Parathyroid adenoma (tissue), 2 donors: ENCODE data around the gene B4GALNT4.

Source experiments
- H2AFZ ChIP-seq: fragments of 300-600 bp; sonication (generic); one replicate; pipeline ENCODE4 v1.7.0; 2017; ENCODE audit warnings: antibody characterized with exemption, mild to moderate bottlenecking
- H3K27ac ChIP-seq: fragments of 300-600 bp; sonication (generic); one replicate; pipeline ENCODE4 v1.7.0; 2017
- H3K27me3 ChIP-seq: fragments of 300-600 bp; sonication (generic); one replicate; pipeline ENCODE4 v1.7.0; 2017; ENCODE audit warnings: low read length; ENCODE audit not compliant: control insufficient read depth, insufficient read depth
- H3K36me3 ChIP-seq: fragments of 300-600 bp; sonication (generic); one replicate; pipeline ENCODE4 v1.7.0; 2017; ENCODE audit warnings: low read length; ENCODE audit not compliant: control insufficient read depth, insufficient read depth
- H3K4me1 ChIP-seq: fragments of 300-600 bp; sonication (generic); one replicate; pipeline ENCODE4 v1.7.0; 2017; ENCODE audit warnings: control low read depth
- H3K4me2 ChIP-seq: fragments of 300-600 bp; sonication (generic); one replicate; pipeline ENCODE4 v1.7.0; 2017; ENCODE audit warnings: low read length
- H3K4me3 ChIP-seq: fragments of 300-600 bp; sonication (generic); one replicate; pipeline ENCODE4 v1.7.0; 2017; ENCODE audit warnings: low read depth, low read length
- H3K79me2 ChIP-seq: fragments of 300-600 bp; sonication (generic); one replicate; pipeline ENCODE4 v1.7.0; 2017; ENCODE audit warnings: control low read depth
- H3K9ac ChIP-seq: fragments of 300-600 bp; sonication (generic); one replicate; pipeline ENCODE4 v1.7.0; 2017; ENCODE audit warnings: mild to moderate bottlenecking
- H3K9me3 ChIP-seq: fragments of 300-600 bp; sonication (generic); one replicate; pipeline ENCODE4 v1.7.0; 2017; ENCODE audit warnings: low read length; ENCODE audit not compliant: control insufficient read depth
- CTCF ChIP-seq: fragments of 300-600 bp; sonication (generic); IDR thresholded peaks from one replicate; pipeline ENCODE4 v1.7.0; 2017; ENCODE audit warnings: antibody characterized with exemption, mild to moderate bottlenecking
- donor health status: primary hyperparathyroidism.

The B4GALNT4 gene

GRCh38 chr11:416757-417621 is 47.7 kb downstream of the B4GALNT4 start:
- TF ChIP-seq CTCF: no peak
- Histone ChIP-seq H3K27me3 (no peaks in the 10 kb centered on the region), H2AFZ (peak overlapping the region; percentile 74), H3K9ac (peak overlapping the region; percentile 53), H3K4me1 (no peaks in the 10 kb centered on the region), H3K79me2 (no peaks in the 10 kb centered on the region), H3K27ac (peak overlapping the region; percentile 54), H3K36me3 (no peaks in the 10 kb centered on the region), H3K4me3 (peak overlapping the region; percentile 51), H3K4me2 (peak overlapping the region; percentile 73), H3K9me3 (no peaks in the 10 kb centered on the region)

- Histone ChIP-seq H3K27ac (no peak overlapping the region), H3K9me3 (no peaks in the 10 kb centered on the region), H3K4me3 (peak overlapping the region; percentile 40), H3K4me2 (peak overlapping the region; percentile 73), H3K4me1 (no peaks in the 10 kb centered on the region), H2AFZ (peak overlapping the region; percentile 74), H3K36me3 (no peaks in the 10 kb centered on the region), H3K27me3 (no peaks in the 10 kb centered on the region), H3K79me2 (no peaks in the 10 kb centered on the region), H3K9ac (no peak overlapping the region)
- TF ChIP-seq CTCF: no peak
Measured at GRCh38 chr11:417652-418342, 48.5 kb downstream of the B4GALNT4 start.

- no peaks in the 10 kb centered on the region for H3K9me3 ChIP-seq
- no peaks in the 10 kb centered on the region for H3K36me3 ChIP-seq
- H2AFZ ChIP-seq: no peak overlapping the region
- H3K4me2 ChIP-seq: no peak overlapping the region
- H3K27ac ChIP-seq: no peak overlapping the region
- H3K9ac ChIP-seq: no peak overlapping the region
- TF ChIP-seq CTCF: no peak
- H3K79me2 ChIP-seq: no peaks in the 10 kb centered on the region
- H3K4me3 ChIP-seq: no peak overlapping the region
- no peaks in the 10 kb centered on the region for H3K27me3 ChIP-seq
- no peaks in the 10 kb centered on the region for H3K4me1 ChIP-seq
Measured at GRCh38 chr11:418343-419247, 49.3 kb downstream of the B4GALNT4 start.

- Histone ChIP-seq H3K4me3 (no peak overlapping the region), H3K4me2 (no peak overlapping the region), H3K36me3 (no peaks in the 10 kb centered on the region), H3K9ac (no peak overlapping the region), H3K9me3 (no peaks in the 10 kb centered on the region), H3K27me3 (no peaks in the 10 kb centered on the region), H3K79me2 (no peaks in the 10 kb centered on the region), H3K4me1 (no peaks in the 10 kb centered on the region), H2AFZ (no peak overlapping the region), H3K27ac (no peak overlapping the region)
- no peak for TF ChIP-seq CTCF
Measured at GRCh38 chr11:419248-420005, 50.1 kb downstream of the B4GALNT4 start.
